ENCODE results near the gene CCDC83. TPM values are rescaled to one million over a fixed set of nuclear protein-coding genes. Genes with fewer than 3 reads are reported as not detected.
A peak's percentile ranks its signal among the peaks of the same experiment; 100 is the strongest.

Gene CCDC83
- total RNA-seq, 1 donor from 2014 or later = not detected

GRCh38 chr11:85937835-85938234 lies 82.7 kb downstream of the CCDC83 start:
- Histone ChIP-seq H3K9me3 (ENCODE audit: low read depth) (no peaks in the 10 kb centered on the region), H3K27ac (no peak overlapping the region), H3K79me2 (ENCODE audit: low read depth) (no peaks in the 10 kb centered on the region), H3K9ac (no peak overlapping the region), H3K27me3 (no peaks in the 10 kb centered on the region), H3K4me2 (no peak overlapping the region), H3K36me3 (no peaks in the 10 kb centered on the region), H2AFZ (replicated peaks) (no peak overlapping the region), H4K20me1 (ENCODE audit: low read depth) (no peaks in the 10 kb centered on the region), H3K4me3 (no peak overlapping the region), H3F3A (ENCODE audit: low read depth) (no peaks in the 10 kb centered on the region), H3K4me1 (no peaks in the 10 kb centered on the region)
- H3K36me3 Mint-ChIP-seq = peaks cover 3% of the 10 kb centered on the region
- no peak overlapping the region for H3K27ac Mint-ChIP-seq
- TF ChIP-seq EZH2phosphoT487 (IDR thresholded peaks at IDR 0.05) (no peak), EZH2 (IDR thresholded peaks at IDR 0.05) (no peak), CTCF (IDR thresholded peaks at IDR 0.05) (no peak)
- no peak overlapping the region for H3K4me3 Mint-ChIP-seq
- H3K9me3 Mint-ChIP-seq = peaks cover 8% of the 10 kb centered on the region
- no peaks in the 10 kb centered on the region for H3K4me1 Mint-ChIP-seq
- H3K27me3 Mint-ChIP-seq (ENCODE audit: insufficient read depth, low read depth) = no peaks in the 10 kb centered on the region
- no peak for DNase-seq (ENCODE audit: low spot score)

DNA sequence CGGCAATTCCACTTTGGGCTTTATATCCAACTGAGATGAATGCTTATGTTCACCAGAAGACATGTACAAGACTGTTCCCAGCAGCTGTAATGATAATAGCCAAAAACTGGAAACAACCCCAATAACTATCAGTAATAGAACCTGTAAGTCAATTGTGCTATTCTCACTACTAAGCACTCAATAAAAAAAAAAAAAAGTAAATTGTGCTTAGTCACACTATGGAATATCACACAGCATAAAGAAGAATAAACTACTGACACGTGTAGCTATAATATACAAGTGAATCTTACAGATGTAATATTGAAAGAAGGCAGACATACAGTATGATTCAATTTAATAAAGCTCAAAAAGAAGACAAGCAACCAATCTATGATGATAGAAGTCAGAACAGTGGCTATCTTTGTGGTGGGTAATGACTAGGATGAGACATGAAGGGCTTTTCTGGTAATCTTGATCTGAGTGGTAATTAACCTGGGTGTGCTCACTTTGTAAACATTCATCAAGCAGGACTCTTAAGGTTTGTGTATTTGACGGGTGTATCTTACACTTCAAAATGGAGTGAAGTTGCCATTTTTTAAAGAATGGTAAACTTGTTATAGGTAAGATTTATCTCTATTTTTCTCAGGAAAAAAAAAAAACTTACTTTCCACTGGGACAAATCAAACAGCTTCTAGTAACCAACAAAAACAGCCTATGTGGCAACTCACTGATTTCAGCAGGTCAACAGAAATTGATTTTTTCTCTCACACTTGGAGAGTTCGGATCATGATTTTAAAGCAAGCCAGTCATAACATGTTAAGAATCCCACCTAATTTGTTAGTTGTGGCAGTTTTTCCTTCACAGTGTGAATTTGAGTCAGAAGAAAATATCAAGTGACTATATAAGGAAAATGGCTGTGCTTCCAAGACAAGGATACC lies 84.2 kb downstream of the CCDC83 start:
- Mint-ChIP-seq H3K27ac (no peak overlapping the region), H3K4me3 (no peak overlapping the region), H3K9me3 (peaks cover 8% of the 10 kb centered on the region), H3K4me1 (no peaks in the 10 kb centered on the region), H3K36me3 (peaks cover 3% of the 10 kb centered on the region), H3K27me3 (ENCODE audit: insufficient read depth, low read depth) (peaks cover 3% of the 10 kb centered on the region)
- H3K9ac ChIP-seq = no peak overlapping the region
- no peak overlapping the region for H3K27ac ChIP-seq
- H2AFZ ChIP-seq (replicated peaks) = no peak overlapping the region
- H3K4me1 ChIP-seq = no peaks in the 10 kb centered on the region
- H3K4me3 ChIP-seq = no peak overlapping the region
- DNase-seq (ENCODE audit: low spot score) = no peak
- H3K36me3 ChIP-seq = no peaks in the 10 kb centered on the region
- H3K79me2 ChIP-seq (ENCODE audit: low read depth) = no peaks in the 10 kb centered on the region
- TF ChIP-seq CTCF (IDR thresholded peaks at IDR 0.05) (no peak), EZH2phosphoT487 (IDR thresholded peaks at IDR 0.05) (no peak), EZH2 (IDR thresholded peaks at IDR 0.05) (no peak)
- no peaks in the 10 kb centered on the region for H3K9me3 ChIP-seq (ENCODE audit: low read depth)
- no peak overlapping the region for H3K4me2 ChIP-seq
- no peaks in the 10 kb centered on the region for H3F3A ChIP-seq (ENCODE audit: low read depth)
- no peaks in the 10 kb centered on the region for H4K20me1 ChIP-seq (ENCODE audit: low read depth)
- no peaks in the 10 kb centered on the region for H3K27me3 ChIP-seq

DNA sequence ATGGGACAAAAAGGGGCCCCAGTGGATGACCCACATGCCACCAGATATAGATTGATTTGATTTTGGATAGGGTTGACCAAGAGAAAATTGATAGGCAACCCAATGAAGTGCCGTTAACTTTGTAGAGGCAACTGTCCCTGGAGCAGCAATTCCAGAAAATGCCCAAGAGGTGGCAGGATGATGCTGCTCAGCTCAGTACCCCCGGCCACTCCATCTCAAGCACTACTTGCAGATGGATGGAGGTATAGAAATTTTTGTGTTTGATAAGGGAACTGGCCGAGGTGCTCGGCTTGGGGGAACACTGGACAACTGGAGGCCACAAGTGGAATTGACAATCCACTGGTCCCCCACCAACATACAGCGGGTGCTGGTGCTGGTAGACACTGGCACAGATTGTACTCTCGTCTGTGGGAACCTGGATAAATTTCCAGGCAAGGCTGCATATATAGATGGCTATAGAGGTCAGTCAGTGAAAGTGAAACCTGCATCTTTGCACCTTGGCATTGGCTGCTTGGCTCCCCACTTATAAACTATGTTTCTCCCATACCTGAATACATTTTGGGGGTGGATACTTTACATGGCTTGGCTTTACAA lies 86.3 kb downstream of the CCDC83 start:
- Histone ChIP-seq H3K79me2 (ENCODE audit: low read depth) (no peaks in the 10 kb centered on the region), H3F3A (ENCODE audit: low read depth) (no peaks in the 10 kb centered on the region), H3K27me3 (no peaks in the 10 kb centered on the region), H3K4me1 (no peaks in the 10 kb centered on the region), H2AFZ (replicated peaks) (peak overlapping the region; percentile 19), H3K4me3 (no peak overlapping the region), H3K27ac (no peak overlapping the region), H4K20me1 (ENCODE audit: low read depth) (no peaks in the 10 kb centered on the region), H3K36me3 (no peaks in the 10 kb centered on the region), H3K9ac (no peak overlapping the region), H3K4me2 (no peak overlapping the region), H3K9me3 (ENCODE audit: low read depth) (no peaks in the 10 kb centered on the region)
- Mint-ChIP-seq H3K27me3 (ENCODE audit: insufficient read depth, low read depth) (peaks cover 5% of the 10 kb centered on the region), H3K9me3 (peaks cover 8% of the 10 kb centered on the region), H3K4me3 (no peak overlapping the region), H3K36me3 (peaks cover 3% of the 10 kb centered on the region), H3K27ac (no peak overlapping the region), H3K4me1 (no peaks in the 10 kb centered on the region)
- peak; percentile 66 for DNase-seq (ENCODE audit: low spot score)
- TF ChIP-seq CTCF (IDR thresholded peaks at IDR 0.05) (peak; percentile 64), EZH2 (IDR thresholded peaks at IDR 0.05) (no peak)

All from neural progenitor cell (in vitro differentiated cells).